Cortex of kidney (tissue), 1 donor: ENCODE measurements around the gene PRXL2C.

Source experiments
- DNase-seq: peaks from one replicate; lab custom pipeline; 2025; lab: John Stamatoyannopoulos, UW

PRXL2C gene

DNA sequence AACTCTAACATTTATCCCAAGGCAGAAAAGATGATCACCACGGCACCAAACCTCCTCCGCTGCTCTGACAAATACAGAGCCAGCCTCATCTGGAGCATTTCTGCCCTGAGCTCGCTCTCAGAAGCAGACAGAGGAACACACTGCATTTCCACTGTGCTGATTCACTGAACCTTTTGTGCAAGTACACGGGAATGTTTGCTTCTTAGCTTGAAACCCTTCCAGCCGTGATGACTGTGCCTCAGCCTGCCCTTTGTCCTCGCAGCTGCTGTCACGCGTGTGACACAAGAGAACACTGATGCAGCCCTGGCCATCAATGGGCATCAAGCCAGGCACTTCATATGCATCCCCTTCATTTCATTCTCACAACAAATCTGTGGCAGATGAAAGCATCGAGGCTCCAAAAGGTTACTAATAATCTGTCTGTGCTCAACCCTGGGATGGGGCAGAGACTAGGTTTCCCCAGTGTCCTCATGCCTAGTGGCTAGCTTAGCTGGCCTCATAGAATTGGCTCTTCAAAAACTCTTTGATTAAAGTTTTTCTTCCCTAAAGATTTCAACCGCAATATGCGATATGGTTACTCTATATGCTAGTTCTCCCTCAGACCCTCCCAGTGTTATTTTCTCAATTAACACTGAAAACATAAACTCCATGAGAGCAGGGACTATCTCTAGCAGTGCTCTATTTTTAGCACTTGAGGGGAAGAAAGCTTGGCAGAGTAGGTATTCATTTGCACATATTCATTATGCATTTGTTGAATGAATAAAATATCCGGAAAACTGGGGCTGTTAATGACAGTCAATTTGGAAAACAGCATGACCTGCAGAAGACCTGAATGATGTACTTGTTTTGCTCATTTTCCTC, 42.8 kb downstream of the PRXL2C start:
- DNase-seq, result no peak

DNA sequence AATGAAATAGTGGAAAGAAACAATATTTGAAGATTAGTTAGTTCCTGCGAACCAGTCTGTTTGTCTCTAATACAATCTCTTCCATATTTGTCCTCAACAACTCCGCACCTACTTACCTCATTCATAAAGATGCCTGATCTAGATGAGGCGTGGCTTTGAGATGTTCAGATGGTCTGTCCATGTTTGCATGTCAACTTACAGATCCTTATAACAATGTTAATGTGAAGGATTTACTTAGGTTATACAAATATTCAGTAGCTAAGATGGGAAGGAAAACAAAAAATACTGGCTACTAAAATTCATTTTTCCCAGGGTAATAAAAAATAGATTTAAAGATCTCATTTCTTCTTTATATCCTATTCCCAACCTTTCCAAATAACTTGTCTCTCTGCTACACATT, 43.8 kb downstream of the PRXL2C start:
- DNase-seq, result no peak

DNA sequence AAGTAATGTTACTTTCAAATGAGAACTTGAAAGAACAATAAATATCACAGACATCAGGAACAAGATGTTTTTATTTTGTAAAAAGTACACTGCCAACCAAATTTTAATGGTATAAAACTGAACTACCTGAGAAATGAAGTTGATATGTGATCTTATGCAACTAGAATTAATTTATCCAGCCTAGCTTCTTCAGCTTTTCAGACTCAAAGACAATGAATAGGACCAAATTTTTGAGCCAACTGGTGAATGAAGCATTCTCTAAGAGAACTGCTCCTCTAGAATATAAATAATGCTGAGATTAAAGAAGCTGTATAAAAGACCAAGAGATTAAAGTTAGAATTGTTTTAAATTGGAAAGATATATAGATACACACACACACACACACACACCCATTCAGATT, 45.4 kb downstream of the PRXL2C start:
- no peak for DNase-seq

DNA sequence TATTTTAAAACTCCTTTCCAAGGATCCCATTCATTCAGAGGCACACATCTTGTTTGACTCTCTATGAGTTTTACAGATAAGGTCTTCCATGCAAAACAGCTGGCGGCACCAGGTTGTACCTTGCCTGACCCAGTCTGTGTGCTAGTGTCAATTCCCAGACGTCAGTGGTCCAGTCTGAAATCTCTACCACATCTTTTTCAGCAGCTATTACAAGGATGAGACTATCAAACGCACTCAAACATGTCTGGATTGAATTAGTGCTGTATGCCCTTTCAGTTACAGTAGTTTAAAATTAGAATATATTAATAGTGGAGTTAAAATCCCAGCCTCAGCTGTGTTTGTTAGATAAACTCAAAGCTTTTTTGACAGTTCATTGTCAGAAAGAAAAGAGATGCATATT, 47.1 kb downstream of the PRXL2C start:
- no peak for DNase-seq

DNA sequence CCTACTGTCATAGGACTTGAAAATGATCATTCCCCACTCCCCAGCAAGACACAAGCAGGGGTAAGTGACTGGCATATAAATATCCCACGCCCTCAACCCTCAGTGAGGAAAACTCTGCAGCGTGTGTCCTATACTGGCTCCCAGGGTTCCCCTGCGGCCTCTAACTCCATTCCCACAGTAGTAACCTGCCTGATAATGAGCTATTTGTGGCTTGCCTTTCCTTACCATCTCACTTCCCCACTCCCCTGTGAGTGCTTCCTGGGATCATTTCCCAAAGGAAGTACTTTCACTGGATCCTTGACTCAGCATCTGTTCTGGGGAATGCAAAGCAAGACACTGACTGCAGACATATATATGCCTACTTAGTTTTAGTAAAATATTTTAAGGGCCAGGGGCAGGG, 49.8 kb downstream of the PRXL2C start:
- no peak for DNase-seq

DNA sequence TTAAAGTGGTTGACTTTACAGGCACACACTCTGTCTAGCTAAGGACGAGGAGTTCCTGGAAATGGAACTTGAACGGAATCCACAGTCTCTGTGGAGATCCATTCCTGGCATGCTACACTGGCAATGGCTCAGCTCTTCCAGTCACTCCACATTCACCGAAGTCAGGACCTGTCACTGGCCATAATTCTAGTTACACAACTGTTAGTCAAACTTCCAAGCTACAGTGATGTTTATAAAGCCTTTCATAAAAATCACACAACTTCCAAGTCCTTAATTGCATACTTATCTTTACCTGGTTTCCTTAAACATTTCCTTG, 51.2 kb downstream of the PRXL2C start:
- DNase-seq, result no peak

DNA sequence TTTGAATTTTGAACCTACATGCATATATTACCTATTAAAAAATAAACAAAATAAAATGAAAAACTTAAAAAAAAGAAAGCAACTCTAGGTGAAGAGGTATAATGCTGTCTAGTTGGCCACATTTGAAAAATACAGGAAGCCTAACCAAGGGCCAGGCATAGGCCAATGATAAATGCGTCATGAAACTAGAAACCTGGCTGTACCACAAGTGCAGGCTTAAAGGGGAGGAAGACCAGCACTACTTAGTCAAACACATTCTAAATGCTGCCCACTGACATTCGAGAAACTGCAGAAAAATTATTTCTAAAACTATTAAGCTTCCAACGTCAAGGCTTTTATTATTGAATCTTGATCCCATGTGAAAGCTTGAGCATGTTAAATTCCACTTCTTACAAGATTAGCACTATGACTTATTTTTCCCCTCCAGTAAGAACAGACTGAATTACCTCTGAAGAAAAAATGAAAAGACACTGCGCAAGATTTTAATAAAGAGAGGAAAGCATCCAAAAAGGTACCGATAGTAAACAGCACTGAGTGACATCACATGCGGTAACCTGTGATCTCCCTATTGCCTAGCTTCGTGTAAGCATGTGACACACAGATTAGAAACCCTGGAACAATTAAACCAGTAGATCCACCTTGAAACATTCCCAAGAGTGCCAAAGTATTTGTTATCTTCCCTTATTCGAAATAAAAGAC, 51.7 kb downstream of the PRXL2C start:
- no peak for DNase-seq

DNA sequence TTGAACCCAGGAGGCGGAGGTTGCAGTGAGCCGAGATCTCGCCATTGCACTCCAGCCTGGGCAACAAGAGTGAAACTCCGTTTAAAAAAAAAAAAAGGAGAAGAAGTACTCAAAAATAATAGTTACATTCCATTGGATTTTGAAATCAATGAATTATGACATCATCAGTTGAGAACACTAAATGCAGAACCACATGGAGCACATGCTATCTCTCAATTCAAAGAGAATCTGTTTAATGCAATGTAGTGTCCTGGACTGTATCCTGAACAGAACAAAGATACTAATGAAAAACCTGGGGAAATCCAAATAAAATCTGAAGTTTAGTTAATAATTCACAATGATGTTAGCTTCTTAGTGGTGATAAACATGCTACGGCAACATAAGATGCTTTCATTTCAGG, 55.8 kb downstream of the PRXL2C start:
- no peak for DNase-seq

DNA sequence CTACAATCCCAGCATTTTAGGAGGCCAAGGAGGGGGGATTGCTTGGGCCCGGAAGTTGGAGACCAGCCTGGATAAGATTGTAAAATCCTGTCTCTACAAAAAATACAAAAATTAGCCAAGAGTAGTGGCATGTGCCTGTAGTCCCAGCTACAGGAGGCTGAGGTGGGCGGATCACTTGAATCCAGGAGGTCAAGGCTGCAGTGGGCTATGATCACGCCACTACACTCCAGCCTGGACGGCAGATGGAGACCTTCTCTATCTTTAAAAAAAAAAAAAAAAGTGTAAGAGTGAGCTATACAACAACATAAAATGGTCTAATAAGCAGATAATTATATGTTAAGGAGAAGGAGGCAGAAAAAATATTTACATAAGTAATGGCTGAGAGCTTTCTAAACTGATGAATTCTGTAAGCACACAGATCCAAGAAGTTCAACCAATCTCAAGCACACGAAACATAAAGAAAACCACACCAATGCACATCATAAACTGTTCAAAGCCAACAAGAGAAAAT, 58.5 kb downstream of the PRXL2C start:
- DNase-seq, result no peak
